ENCODE measurements around the gene PRSS50. TPM values are rescaled to one million over a fixed set of nuclear protein-coding genes. Genes with fewer than 3 reads are reported as not detected.
"Not testable (repeated sequence)": the region's sequence is repeated elsewhere in the genome, so short reads cannot be mapped to it uniquely, and the experiment has no call there.

Gene PRSS50
- total RNA-seq, 1 experiment from 2014 or later, result not detected

DNA sequence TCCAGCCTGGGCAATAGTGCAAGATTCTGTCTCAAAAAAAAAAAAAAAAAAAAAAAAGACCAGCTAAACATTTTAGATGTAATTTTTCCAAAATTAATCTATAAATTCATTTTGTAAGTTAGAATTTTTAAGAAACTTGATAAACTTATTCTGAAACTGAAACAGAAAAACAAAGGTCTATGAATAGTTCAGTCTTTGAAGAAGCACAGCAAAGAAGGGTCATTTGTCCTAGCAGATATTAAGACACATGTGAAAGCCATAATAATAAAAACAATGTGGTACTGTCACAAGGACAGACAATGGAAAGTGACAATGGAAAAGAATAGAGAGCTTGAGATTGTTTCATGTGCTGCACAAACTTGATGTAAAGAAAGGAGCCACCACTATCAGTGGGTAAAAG, 29.0 kb upstream of the PRSS50 start:
- H3K27me3 ChIP-seq (ENCODE audit: insufficient read depth, low read length), result no peaks in the 10 kb centered on the region
- DNase-seq (ENCODE audit: low read depth, low spot score), result no peak
- no peak overlapping the region for H2AFZ ChIP-seq (ENCODE audit: low read depth, low read length, poor library complexity, severe bottlenecking)
- H3K27ac ChIP-seq (ENCODE audit: low read depth, low read length), result no peak overlapping the region
- TF ChIP-seq ELF1 (IDR thresholded peaks at IDR 0.05; ENCODE audit: borderline replicate concordance, low read depth) (no peak), CBX3 (IDR thresholded peaks at IDR 0.05; ENCODE audit: low read depth) (no peak), EZH2phosphoT487 (IDR thresholded peaks at IDR 0.05; ENCODE audit: borderline replicate concordance) (no peak), YY1 (IDR thresholded peaks at IDR 0.05; ENCODE audit: extremely low read depth, insufficient replicate concordance, low read depth, low read length) (no peak), EZH2 (IDR thresholded peaks at IDR 0.05) (no peak), EGR1 (IDR thresholded peaks at IDR 0.05; ENCODE audit: low read depth) (no peak)
- H3K9ac ChIP-seq (ENCODE audit: low read length), result no peak overlapping the region
- intact Hi-C loops (cut with micrococcal nuclease), result no loop called here
- ChIA-PET RAD21 (ENCODE audit: low non-redundant PET in 1 of 2, low total read pairs in 2 of 2, uncharacterized antibody in 2 of 2, unreplicated experiment in 2 of 2) (no interaction called here), POLR2A (no interaction called here), CTCF (no interaction called here)
- H4K20me1 ChIP-seq (ENCODE audit: insufficient read depth), result no peaks in the 10 kb centered on the region
- no TSS peak for BruUV-seq (replicated peaks)
- H3K4me1 ChIP-seq (ENCODE audit: control insufficient read depth in 1 of 2, insufficient read depth in 2 of 2, low read length in 2 of 2), result no peaks in the 10 kb centered on the region
- no peaks in the 10 kb centered on the region for H3K9me3 ChIP-seq (ENCODE audit: control insufficient read depth in 1 of 2, insufficient read depth in 1 of 2, low read depth in 1 of 2, low read length in 2 of 2)
- no peaks in the 10 kb centered on the region for H3K79me2 ChIP-seq (ENCODE audit: insufficient read depth, low read length)
- ATAC-seq, result no peak
- H3K36me3 ChIP-seq (ENCODE audit: control insufficient read depth in 1 of 2, insufficient read depth in 2 of 2, low read length in 2 of 2), result no peaks in the 10 kb centered on the region
- H3K4me3 ChIP-seq (replicated peaks in 1 of 2; ENCODE audit: low read depth in 1 of 2, low read length in 2 of 2), result no peak overlapping the region
- no peak overlapping the region for H3K4me2 ChIP-seq (ENCODE audit: low read length)
- H3K9me2 ChIP-seq (ENCODE audit: insufficient read depth), result no peaks in the 10 kb centered on the region

DNA sequence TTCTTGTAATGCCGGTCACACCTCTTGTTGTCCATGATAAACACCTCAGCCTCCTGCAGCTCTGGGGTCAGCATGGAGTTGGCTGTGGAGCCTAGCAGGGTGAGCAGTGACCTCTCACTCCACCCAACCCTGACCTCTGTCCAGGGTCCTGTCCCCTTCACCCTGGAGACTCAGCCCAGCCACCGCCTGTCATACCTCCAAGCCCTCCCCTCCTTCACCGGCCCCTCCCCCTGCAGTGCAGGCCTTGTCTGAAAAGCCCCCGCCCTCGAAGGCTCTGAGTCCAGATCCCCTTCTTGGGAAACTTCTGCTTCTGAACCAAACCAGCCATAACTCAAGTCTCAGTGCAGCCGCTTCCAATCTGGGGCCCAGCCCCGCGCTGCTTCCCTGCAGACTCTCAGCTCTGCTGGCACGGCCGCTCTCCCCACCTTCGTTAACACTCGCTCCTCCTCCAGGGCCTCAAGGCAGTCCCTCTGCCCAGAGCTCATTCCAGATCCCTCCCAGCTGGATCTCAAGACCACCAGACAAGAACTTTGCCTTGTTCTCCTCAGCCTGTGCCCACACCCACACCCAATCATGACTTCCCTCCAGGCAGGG, 25.4 kb upstream of the PRSS50 start:
- Histone ChIP-seq H3K79me2 (ENCODE audit: insufficient read depth, low read length) (no peaks in the 10 kb centered on the region), H3K9me2 (ENCODE audit: insufficient read depth) (no peaks in the 10 kb centered on the region), H3K9me3 (ENCODE audit: control insufficient read depth in 1 of 2, insufficient read depth in 1 of 2, low read depth in 1 of 2, low read length in 2 of 2) (no peaks in the 10 kb centered on the region), H3K27ac (ENCODE audit: low read depth, low read length) (no peak overlapping the region), H4K20me1 (ENCODE audit: insufficient read depth) (no peaks in the 10 kb centered on the region), H2AFZ (ENCODE audit: low read depth, low read length, poor library complexity, severe bottlenecking) (no peak overlapping the region), H3K36me3 (ENCODE audit: control insufficient read depth in 1 of 2, insufficient read depth in 2 of 2, low read length in 2 of 2) (no peaks in the 10 kb centered on the region), H3K4me2 (ENCODE audit: low read length) (no peak overlapping the region), H3K4me3 (replicated peaks in 1 of 2; ENCODE audit: low read depth in 1 of 2, low read length in 2 of 2) (no peak overlapping the region), H3K4me1 (ENCODE audit: control insufficient read depth in 1 of 2, insufficient read depth in 2 of 2, low read length in 2 of 2) (no peaks in the 10 kb centered on the region), H3K9ac (ENCODE audit: low read length) (no peak overlapping the region), H3K27me3 (ENCODE audit: insufficient read depth, low read length) (no peaks in the 10 kb centered on the region)
- no TSS peak for BruUV-seq (replicated peaks)
- no peak for TF ChIP-seq ZNF274 (IDR thresholded peaks at IDR 0.05; ENCODE audit: low read depth, low read length)
- TF ChIP-seq, protein P1, sequence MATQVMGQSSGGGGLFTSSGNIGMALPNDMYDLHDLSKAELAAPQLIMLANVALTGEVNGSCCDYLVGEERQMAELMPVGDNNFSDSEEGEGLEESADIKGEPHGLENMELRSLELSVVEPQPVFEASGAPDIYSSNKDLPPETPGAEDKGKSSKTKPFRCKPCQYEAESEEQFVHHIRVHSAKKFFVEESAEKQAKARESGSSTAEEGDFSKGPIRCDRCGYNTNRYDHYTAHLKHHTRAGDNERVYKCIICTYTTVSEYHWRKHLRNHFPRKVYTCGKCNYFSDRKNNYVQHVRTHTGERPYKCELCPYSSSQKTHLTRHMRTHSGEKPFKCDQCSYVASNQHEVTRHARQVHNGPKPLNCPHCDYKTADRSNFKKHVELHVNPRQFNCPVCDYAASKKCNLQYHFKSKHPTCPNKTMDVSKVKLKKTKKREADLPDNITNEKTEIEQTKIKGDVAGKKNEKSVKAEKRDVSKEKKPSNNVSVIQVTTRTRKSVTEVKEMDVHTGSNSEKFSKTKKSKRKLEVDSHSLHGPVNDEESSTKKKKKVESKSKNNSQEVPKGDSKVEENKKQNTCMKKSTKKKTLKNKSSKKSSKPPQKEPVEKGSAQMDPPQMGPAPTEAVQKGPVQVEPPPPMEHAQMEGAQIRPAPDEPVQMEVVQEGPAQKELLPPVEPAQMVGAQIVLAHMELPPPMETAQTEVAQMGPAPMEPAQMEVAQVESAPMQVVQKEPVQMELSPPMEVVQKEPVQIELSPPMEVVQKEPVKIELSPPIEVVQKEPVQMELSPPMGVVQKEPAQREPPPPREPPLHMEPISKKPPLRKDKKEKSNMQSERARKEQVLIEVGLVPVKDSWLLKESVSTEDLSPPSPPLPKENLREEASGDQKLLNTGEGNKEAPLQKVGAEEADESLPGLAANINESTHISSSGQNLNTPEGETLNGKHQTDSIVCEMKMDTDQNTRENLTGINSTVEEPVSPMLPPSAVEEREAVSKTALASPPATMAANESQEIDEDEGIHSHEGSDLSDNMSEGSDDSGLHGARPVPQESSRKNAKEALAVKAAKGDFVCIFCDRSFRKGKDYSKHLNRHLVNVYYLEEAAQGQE (IDR thresholded peaks at IDR 0.05; ENCODE audit: low read depth), result peak; percentile 18; the same call in 1 of the 2 replicates
- DNase-seq (ENCODE audit: low read depth, low spot score) (no peak), ATAC-seq (no peak)
- ChIA-PET RAD21 (ENCODE audit: low non-redundant PET in 1 of 2, low total read pairs in 2 of 2, uncharacterized antibody in 2 of 2, unreplicated experiment in 2 of 2) (no interaction called here), CTCF (no interaction called here), POLR2A (no interaction called here)
- intact Hi-C loops (cut with micrococcal nuclease), result no loop called here

DNA sequence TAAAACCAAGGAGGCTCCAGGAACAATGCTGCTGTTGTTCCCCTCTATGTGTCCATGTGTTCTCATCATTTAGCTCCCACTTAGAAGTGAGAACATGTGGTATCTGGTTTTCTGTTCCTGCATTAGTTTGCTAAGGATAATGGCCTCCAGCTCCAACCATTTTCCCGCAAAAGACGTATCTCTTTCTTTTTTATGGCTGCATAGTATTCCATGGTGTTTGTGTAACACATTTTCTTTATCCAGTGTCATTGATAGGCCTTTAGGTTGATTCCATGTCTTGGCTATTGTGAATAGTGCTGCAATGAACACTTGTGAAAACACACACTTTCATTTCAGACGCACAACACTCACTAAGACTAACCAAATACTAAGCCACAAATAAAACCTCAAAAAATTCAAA, 21.9 kb upstream of the PRSS50 start:
- H3K79me2 ChIP-seq (ENCODE audit: insufficient read depth, low read length); H3K4me3 ChIP-seq (replicated peaks in 1 of 2; ENCODE audit: low read depth in 1 of 2, low read length in 2 of 2); H4K20me1 ChIP-seq (ENCODE audit: insufficient read depth); BruUV-seq (replicated peaks); H3K4me2 ChIP-seq (ENCODE audit: low read length); H3K4me1 ChIP-seq (ENCODE audit: control insufficient read depth in 1 of 2, insufficient read depth in 2 of 2, low read length in 2 of 2); H3K9ac ChIP-seq (ENCODE audit: low read length); CTCF ChIA-PET; H2AFZ ChIP-seq (ENCODE audit: low read depth, low read length, poor library complexity, severe bottlenecking); RAD21 ChIA-PET (ENCODE audit: low non-redundant PET in 1 of 2, low total read pairs in 2 of 2, uncharacterized antibody in 2 of 2, unreplicated experiment in 2 of 2); H3K27ac ChIP-seq (ENCODE audit: low read depth, low read length); H3K27me3 ChIP-seq (ENCODE audit: insufficient read depth, low read length); H3K9me3 ChIP-seq (ENCODE audit: control insufficient read depth in 1 of 2, insufficient read depth in 1 of 2, low read depth in 1 of 2, low read length in 2 of 2); H3K9me2 ChIP-seq (ENCODE audit: insufficient read depth); ATAC-seq; POLR2A ChIA-PET; intact Hi-C loops (cut with micrococcal nuclease); DNase-seq (ENCODE audit: low read depth, low spot score); H3K36me3 ChIP-seq (ENCODE audit: control insufficient read depth in 1 of 2, insufficient read depth in 2 of 2, low read length in 2 of 2): not testable (repeated sequence)
